B cell (primary cell): ENCODE measurements around the gene SORT1. TPM values are rescaled to one million over a fixed set of nuclear protein-coding genes. Genes with fewer than 3 reads are reported as not detected.

ENCODE experiments used
- ATAC-seq: fragments of 200-7000 bp; cut with Tn5 transposase; one replicate; pipeline ENCODE4 v1.10.0; 2021; ENCODE audit warnings: low read depth, mild to moderate bottlenecking, moderate number of reproducible peaks, moderate library complexity
- CTCF ChIA-PET: fragments of 350-600 bp; sonication (Branson Sonifier 250); formaldehyde crosslinking; loops from one replicate; lab custom pipeline; 2021; ENCODE audit warnings: antibody characterized with exemption, inconsistent platforms; lab: Charles Lee
- POLR2A ChIA-PET: fragments of 350-600 bp; sonication (Branson Sonifier 250); formaldehyde crosslinking; loops from one replicate; lab custom pipeline; 2021; ENCODE audit warnings: antibody characterized with exemption; lab: Charles Lee
- DNase-seq: peaks from one replicate; pipeline ENCODE4 v3.0.0; 2013
- H2AFZ ChIP-seq: 2 replicates; pipeline ENCODE4 v1.6.1; 2012; ENCODE audit warnings: mild to moderate bottlenecking, low read depth, low read length; ENCODE audit not compliant: insufficient read depth, poor library complexity, severe bottlenecking
- H3K27ac ChIP-seq, 2 donors: 1 replicate in 1 of 2; 2 replicates in 1 of 2; pipeline ENCODE4 v1.5.1; 2012 to 2013; ENCODE audit warnings: low read length in 2 of 2, mild to moderate bottlenecking in 2 of 2, moderate library complexity in 1 of 2
- H3K27me3 ChIP-seq, 4 experiments: fragments of 200-600 bp in 1 of 4; sonication (generic) in 1 of 4; replicated peaks in 1 of 4; 1 replicate in 2 of 4; 2 replicates in 2 of 4; pipeline versions ENCODE4 v1.6.1 to v1.7.0; 2013 to 2016; ENCODE audit warnings: low read length in 3 of 4, mild to moderate bottlenecking in 2 of 4, mixed read lengths in 1 of 4, moderate library complexity in 1 of 4; ENCODE audit not compliant: insufficient read depth in 4 of 4, control insufficient read depth in 3 of 4; ENCODE audit errors: control extremely low read depth in 1 of 4
- H3K36me3 ChIP-seq, 2 experiments: replicated peaks in 1 of 2; 1 replicate in 1 of 2; 2 replicates in 1 of 2; pipeline versions ENCODE4 v1.6.1 to v1.7.1; 2013; ENCODE audit warnings: low read length in 1 of 2; ENCODE audit not compliant: insufficient read depth in 2 of 2, control insufficient read depth in 1 of 2; ENCODE audit errors: control extremely low read depth in 1 of 2, extremely low read depth in 1 of 2
- H3K4me1 ChIP-seq, 2 donors: fragments of 200-600 bp in 1 of 2; sonication (generic) in 1 of 2; 1 replicate in 1 of 2; 2 replicates in 1 of 2; pipeline versions ENCODE4 v1.5.1 to v1.6.1; 2013 to 2017; ENCODE audit warnings: low read length in 2 of 2; ENCODE audit not compliant: control insufficient read depth in 2 of 2, insufficient read depth in 2 of 2
- H3K4me2 ChIP-seq: replicated peaks from 2 replicates; pipeline ENCODE3; 2012; ENCODE audit warnings: mild to moderate bottlenecking, low read depth, low read length; ENCODE audit not compliant: poor library complexity, severe bottlenecking
- H3K4me3 ChIP-seq, 5 experiments: fragments of 200-600 bp in 1 of 5; sonication (generic) in 1 of 5; 1 replicate in 3 of 5; 2 replicates in 2 of 5; pipeline versions ENCODE4 v1.5.1 to v1.7.0; 2011 to 2016; ENCODE audit warnings: low read length in 4 of 5, mild to moderate bottlenecking in 4 of 5, low read depth in 2 of 5, control low read depth in 1 of 5, moderate library complexity in 1 of 5; ENCODE audit not compliant: insufficient read depth in 1 of 5; ENCODE audit errors: control extremely low read depth in 1 of 5, extremely low read depth in 1 of 5
- H3K79me2 ChIP-seq: fragments of 200-600 bp; sonication (generic); one replicate; pipeline ENCODE4 v1.6.0; 2016; ENCODE audit warnings: low read length; ENCODE audit not compliant: control insufficient read depth, insufficient read depth
- H3K9ac ChIP-seq: fragments of 200-600 bp; sonication (generic); 2 replicates; pipeline ENCODE4 v1.6.1; 2017; ENCODE audit warnings: mild to moderate bottlenecking, low read length, moderate library complexity
- H3K9me3 ChIP-seq, 3 donors: one replicate each; pipeline versions ENCODE4 v1.6.1 to v1.7.1; 2013; ENCODE audit warnings: low read length in 2 of 3; ENCODE audit not compliant: control insufficient read depth in 2 of 3, insufficient read depth in 1 of 3; ENCODE audit errors: control extremely low read depth in 1 of 3
- H4K20me1 ChIP-seq: 2 replicates; pipeline ENCODE4 v1.6.0; 2012; ENCODE audit warnings: mild to moderate bottlenecking, low read length; ENCODE audit not compliant: insufficient read depth, control insufficient read depth, poor library complexity, severe bottlenecking
- H3K27ac Mint-ChIP-seq: one replicate; pipeline ENCODE4 v1.8.0; 2021; ENCODE audit warnings: mixed read lengths
- H3K27me3 Mint-ChIP-seq: one replicate; pipeline ENCODE4 v1.8.0; 2021; ENCODE audit warnings: mixed read lengths
- H3K4me1 Mint-ChIP-seq: one replicate; pipeline ENCODE4 v1.8.0; 2021; ENCODE audit warnings: mixed read lengths
- H3K4me3 Mint-ChIP-seq: one replicate; pipeline ENCODE4 v1.8.0; 2021; ENCODE audit warnings: mixed read lengths
- H3K9me3 Mint-ChIP-seq: one replicate; pipeline ENCODE4 v1.8.0; 2022; ENCODE audit warnings: mixed read lengths; ENCODE audit not compliant: insufficient read depth
- EZH2 ChIP-seq: IDR thresholded peaks from 2 replicates; pipeline ENCODE4 v1.6.1; 2012; ENCODE audit warnings: borderline replicate concordance, low read depth, mild to moderate bottlenecking, moderate library complexity, low read length; ENCODE audit not compliant: insufficient read depth, poor library complexity, severe bottlenecking
- WGBS: methylation state at CpG from one replicate; pipeline ENCODE4 v1.1.5; 2013; ENCODE audit warnings: missing lambda C conversion rate; ENCODE audit not compliant: insufficient coverage; 5-methylcytosine and 5-hydroxymethylcytosine counted together
- intact Hi-C: fragments of 100-400 bp; cut with micrococcal nuclease; formaldehyde crosslinking; loops from one replicate; pipeline ENCODE4 v1.10.0; 2022
- polyA plus RNA-seq: library from polyadenylated mRNA; depleted of rRNA; stranded (reverse); fragments of >200 nt; gene quantifications from 2 replicates; pipeline ENCODE4 v1.2.3, GENCODE V29; 2012
- total RNA-seq, 2 donors: library from RNA; stranded (reverse); fragments of 120-200 nt in 1 of 2; gene quantifications; 1 replicate in 1 of 2; 2 replicates in 1 of 2; pipeline versions ENCODE4 v1.2.3 to v1.2.4, GENCODE V29; 2013 to 2022
- TF ChIP-seq, protein P1 (sequence below): fragments of 200-600 bp; IDR thresholded peaks from one replicate; pipeline ENCODE4 v1.8.0; 2022; ENCODE audit warnings: antibody characterized with exemption, mild to moderate bottlenecking

The SORT1 gene
- total and polyA plus RNA-seq, 2 donors (not counting 1 experiment from before 2014, with no cell fraction given): 0.13 to 0.25 TPM

DNA sequence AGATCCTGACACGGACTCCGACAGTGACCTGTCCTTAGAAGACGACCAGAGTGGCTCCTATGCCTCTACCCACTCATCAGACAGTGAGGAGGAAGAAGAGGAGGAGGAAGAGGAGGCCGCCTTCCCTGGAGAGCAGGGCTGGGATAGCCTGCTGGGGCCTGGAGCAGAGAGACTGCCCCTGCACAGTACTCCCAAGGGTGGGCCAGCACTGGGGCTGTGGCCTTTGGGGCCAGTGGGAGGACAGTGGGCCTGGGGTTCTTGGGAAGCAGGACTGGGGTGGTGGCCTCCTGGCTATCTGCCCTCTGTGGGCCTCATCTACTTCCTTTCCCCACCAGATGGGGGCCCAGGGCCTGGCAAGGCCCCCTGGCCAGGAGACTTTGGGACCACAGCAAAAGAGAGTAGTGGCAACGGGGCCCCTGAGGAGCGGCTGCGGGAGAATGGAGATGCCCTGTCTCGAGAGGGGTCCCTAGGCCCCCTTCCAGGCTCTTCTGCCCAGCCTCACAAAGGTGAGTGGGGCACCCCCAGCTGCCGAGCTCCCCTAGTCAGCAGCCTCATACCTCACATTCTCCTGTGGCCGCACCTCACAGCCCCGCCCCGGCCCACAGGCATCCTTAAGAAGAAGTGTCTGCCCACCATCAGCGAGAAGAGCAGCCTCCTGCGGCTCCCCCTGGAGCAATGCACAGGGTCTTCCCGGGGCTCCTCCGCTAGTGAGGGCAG, 124.7 kb downstream of the SORT1 start:
- no peak overlapping the region for H3K4me2 ChIP-seq
- H3K27ac ChIP-seq: no peak overlapping the region
- ChIA-PET CTCF (interaction anchor here (0.9 kb wide), 1 partner anchor 10 kb away, joined by 3 read pairs; the partner anchor contains the start of gene PSRC1), POLR2A (no interaction called here)
- H2AFZ ChIP-seq: no peak overlapping the region
- no peak for DNase-seq
- Mint-ChIP-seq H3K9me3 (no peaks in the 10 kb centered on the region), H3K27ac (no peak overlapping the region), H3K4me3 (no peak overlapping the region), H3K27me3 (no peaks in the 10 kb centered on the region), H3K4me1 (no peaks in the 10 kb centered on the region)
- no peaks in the 10 kb centered on the region for H3K9me3 ChIP-seq
- intact Hi-C loops: no loop called here
- peaks cover 0 to 4% (median 0%) of the 10 kb centered on the region in 4 experiments for H3K27me3 ChIP-seq
- TF ChIP-seq EZH2: no peak
- TF ChIP-seq, protein P1, sequence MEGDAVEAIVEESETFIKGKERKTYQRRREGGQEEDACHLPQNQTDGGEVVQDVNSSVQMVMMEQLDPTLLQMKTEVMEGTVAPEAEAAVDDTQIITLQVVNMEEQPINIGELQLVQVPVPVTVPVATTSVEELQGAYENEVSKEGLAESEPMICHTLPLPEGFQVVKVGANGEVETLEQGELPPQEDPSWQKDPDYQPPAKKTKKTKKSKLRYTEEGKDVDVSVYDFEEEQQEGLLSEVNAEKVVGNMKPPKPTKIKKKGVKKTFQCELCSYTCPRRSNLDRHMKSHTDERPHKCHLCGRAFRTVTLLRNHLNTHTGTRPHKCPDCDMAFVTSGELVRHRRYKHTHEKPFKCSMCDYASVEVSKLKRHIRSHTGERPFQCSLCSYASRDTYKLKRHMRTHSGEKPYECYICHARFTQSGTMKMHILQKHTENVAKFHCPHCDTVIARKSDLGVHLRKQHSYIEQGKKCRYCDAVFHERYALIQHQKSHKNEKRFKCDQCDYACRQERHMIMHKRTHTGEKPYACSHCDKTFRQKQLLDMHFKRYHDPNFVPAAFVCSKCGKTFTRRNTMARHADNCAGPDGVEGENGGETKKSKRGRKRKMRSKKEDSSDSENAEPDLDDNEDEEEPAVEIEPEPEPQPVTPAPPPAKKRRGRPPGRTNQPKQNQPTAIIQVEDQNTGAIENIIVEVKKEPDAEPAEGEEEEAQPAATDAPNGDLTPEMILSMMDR: no peak
- WGBS: 95% methylated on average over 12 of the region's 16 CpGs
- no peak overlapping the region for H3K9ac ChIP-seq
- H3K79me2 ChIP-seq: no peaks in the 10 kb centered on the region
- H3K4me1 ChIP-seq: peaks cover 0 to 5% of the 10 kb centered on the region in 2 donors
- H4K20me1 ChIP-seq: no peaks in the 10 kb centered on the region
- no peak overlapping the region for H3K4me3 ChIP-seq
- no peaks in the 10 kb centered on the region for H3K36me3 ChIP-seq
- ATAC-seq: no peak

DNA sequence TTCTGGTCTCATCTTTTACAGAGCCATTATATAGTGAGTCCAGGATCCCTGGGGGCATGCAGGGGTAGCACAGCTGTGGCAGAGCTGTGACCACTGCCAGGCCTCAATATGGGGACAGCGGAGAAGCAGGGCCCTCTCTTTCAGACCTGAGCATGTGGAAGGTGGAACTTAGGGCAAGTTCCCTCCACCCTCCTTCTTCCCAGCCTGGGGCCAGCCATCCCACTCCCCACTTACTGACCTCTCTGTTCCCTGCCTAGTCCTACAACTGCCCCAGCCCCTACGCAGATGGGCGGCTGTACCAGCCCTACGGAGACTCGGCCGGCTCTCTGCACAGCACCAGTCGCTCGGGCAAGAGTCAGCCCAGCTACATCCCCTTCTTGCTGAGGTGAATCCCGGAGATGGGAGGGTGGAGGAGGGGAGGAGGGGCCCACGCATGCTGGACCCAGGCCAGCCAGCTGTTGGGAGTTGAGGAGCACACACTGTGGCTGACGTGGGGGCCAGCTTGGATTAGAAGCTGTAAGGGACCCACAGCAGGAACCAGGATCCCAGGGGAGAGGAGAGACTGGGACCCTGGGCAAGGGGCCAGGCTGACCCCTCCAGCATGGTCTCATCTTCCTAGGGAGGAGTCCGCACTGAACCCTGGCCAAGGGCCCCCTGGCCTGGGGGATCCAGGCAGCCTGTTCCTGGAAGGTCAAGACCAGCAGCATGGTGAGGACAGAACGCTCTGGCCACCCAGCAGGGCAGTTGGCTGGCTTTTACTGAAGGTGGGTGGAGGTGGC, 125.5 kb downstream of the SORT1 start:
- intact Hi-C loops: no loop called here
- H3K4me3 Mint-ChIP-seq: no peak overlapping the region

More for the DNA sequence above, 125.5 kb downstream of the SORT1 start:
- Histone ChIP-seq H4K20me1 (no peaks in the 10 kb centered on the region), H3K27ac (no peak overlapping the region), H3K4me1 (peaks cover 0 to 1% of the 10 kb centered on the region in 2 donors), H3K9ac (no peak overlapping the region), H3K79me2 (no peaks in the 10 kb centered on the region), H3K4me3 (no peak overlapping the region), H3K4me2 (no peak overlapping the region), H3K27me3 (peaks cover 0 to 4% (median 0%) of the 10 kb centered on the region in 4 experiments), H2AFZ (no peak overlapping the region), H3K36me3 (no peaks in the 10 kb centered on the region), H3K9me3 (no peaks in the 10 kb centered on the region)
- TF ChIP-seq EZH2: no peak
- TF ChIP-seq, protein P1: no peak
- ChIA-PET POLR2A (no interaction called here), CTCF (no interaction called here)
- ATAC-seq (no peak), DNase-seq (no peak)
- Mint-ChIP-seq H3K27ac (no peak overlapping the region), H3K27me3 (no peaks in the 10 kb centered on the region), H3K9me3 (no peaks in the 10 kb centered on the region), H3K4me1 (no peaks in the 10 kb centered on the region)
- 95% methylated on average over 12 of the region's 13 CpGs for WGBS
